Natural killer cell (primary cell): ENCODE data around the gene RAB31. TPM values are rescaled to one million over a fixed set of nuclear protein-coding genes. Genes with fewer than 3 reads are reported as not detected.
"Not testable (repeated sequence)": the region's sequence is repeated elsewhere in the genome, so short reads cannot be mapped to it uniquely, and the experiment has no call there.

Experiments
- ATAC-seq, 3 donors: fragments of 150-1000 bp in 2 of 3; fragments of 200-7000 bp in 1 of 3; cut with Tn5 transposase; 1 replicate in 1 of 3; 2 replicates in 2 of 3; pipeline ENCODE4 v1.10.0; 2021; ENCODE audit warnings: mild to moderate bottlenecking in 2 of 3, moderate library complexity in 2 of 3
- DNase-seq, 2 donors: peaks; one replicate each; pipeline versions ENCODE4 v3.0.0 to v3.0.0-alpha.2; 2013 to 2021; ENCODE audit warnings: mixed read lengths in 1 of 2
- H3K27ac ChIP-seq: one replicate; pipeline ENCODE4 v1.5.1; 2013; ENCODE audit warnings: mild to moderate bottlenecking, low read length
- H3K27me3 ChIP-seq: one replicate; pipeline ENCODE4 v1.6.1; 2013; ENCODE audit warnings: low read length; ENCODE audit not compliant: control insufficient read depth, insufficient read depth
- H3K36me3 ChIP-seq: one replicate; pipeline ENCODE4 v1.6.1; 2013; ENCODE audit warnings: low read length; ENCODE audit not compliant: control insufficient read depth, insufficient read depth
- H3K4me1 ChIP-seq: one replicate; pipeline ENCODE4 v1.6.1; 2013; ENCODE audit warnings: low read length; ENCODE audit not compliant: control insufficient read depth, insufficient read depth
- H3K4me3 ChIP-seq: one replicate; pipeline ENCODE4 v1.5.1; 2013; ENCODE audit warnings: low read length
- H3K9me3 ChIP-seq: one replicate; pipeline ENCODE4 v1.6.1; 2013; ENCODE audit warnings: low read length; ENCODE audit not compliant: control insufficient read depth, insufficient read depth
- H3K27ac Mint-ChIP-seq, 2 donors: one replicate each; pipeline ENCODE4 v1.8.0; 2022; ENCODE audit warnings: mild to moderate bottlenecking in 2 of 2, mixed read lengths in 2 of 2, moderate library complexity in 1 of 2
- H3K27me3 Mint-ChIP-seq, 2 donors: one replicate each; pipeline ENCODE4 v1.8.0; 2022; ENCODE audit warnings: low read depth in 2 of 2, mixed read lengths in 2 of 2
- H3K36me3 Mint-ChIP-seq: one replicate; pipeline ENCODE4 v1.8.0; 2022; ENCODE audit warnings: mixed read lengths
- H3K4me1 Mint-ChIP-seq, 2 donors: one replicate each; pipeline ENCODE4 v1.8.0; 2022; ENCODE audit warnings: mixed read lengths in 2 of 2
- H3K4me3 Mint-ChIP-seq: one replicate; pipeline ENCODE4 v1.8.0; 2022; ENCODE audit warnings: mild to moderate bottlenecking, moderate library complexity, mixed read lengths
- H3K9me3 Mint-ChIP-seq, 2 donors: one replicate each; pipeline ENCODE4 v1.8.0; 2022; ENCODE audit warnings: mixed read lengths in 2 of 2
- CTCF ChIP-seq: fragments of 200-600 bp; IDR thresholded peaks from one replicate; pipeline ENCODE4 v1.8.0; 2022; ENCODE audit warnings: antibody characterized with exemption
- WGBS: methylation state at CpG from one replicate; pipeline ENCODE4 v1.1.7; 2013; ENCODE audit warnings: missing lambda C conversion rate; ENCODE audit not compliant: insufficient coverage; 5-methylcytosine and 5-hydroxymethylcytosine counted together
- intact Hi-C: fragments of 100-400 bp; cut with micrococcal nuclease; formaldehyde crosslinking; loops from one replicate; pipeline ENCODE4 v1.14.2; 2022
- total RNA-seq, 4 donors: library from RNA; stranded (reverse); fragments of 120-200 nt in 1 of 4; gene quantifications; one replicate each; pipeline versions ENCODE4 v1.2.3 to v1.2.4, GENCODE V29; 2013 to 2022

RAB31 gene
- total RNA-seq, 3 donors from 2014 or later (not counting 1 experiment from before 2014, with no cell fraction given), result 5.3 to 26.1 (median 9.9) TPM

- TF ChIP-seq CTCF, result no peak
- Mint-ChIP-seq H3K27ac (no peak overlapping the region), H3K4me1 (no peaks in the 10 kb centered on the region), H3K4me3 (no peak overlapping the region), H3K9me3 (no peaks in the 10 kb centered on the region), H3K27me3 (peaks cover 5 to 10% of the 10 kb centered on the region in 2 donors), H3K36me3 (no peaks in the 10 kb centered on the region)
- Histone ChIP-seq H3K4me3 (no peak overlapping the region), H3K27me3 (no peaks in the 10 kb centered on the region), H3K36me3 (no peaks in the 10 kb centered on the region), H3K27ac (no peak overlapping the region), H3K4me1 (no peaks in the 10 kb centered on the region), H3K9me3 (no peaks in the 10 kb centered on the region)
- DNase-seq (no peak), ATAC-seq (peak in 1 of 3 donors; percentile 55)
- WGBS, result no CpG with 5 or more reads among the region's 3 CpGs
- intact Hi-C loops, result no loop called here
Measured at GRCh38 chr18:9856092-9856491, 148.0 kb downstream of the RAB31 start.

- H3K27me3 Mint-ChIP-seq, H3K4me3 ChIP-seq, intact Hi-C loops, H3K4me1 ChIP-seq, ATAC-seq, H3K36me3 ChIP-seq, H3K27ac ChIP-seq, DNase-seq, H3K27me3 ChIP-seq, H3K9me3 ChIP-seq, H3K4me1 Mint-ChIP-seq, H3K4me3 Mint-ChIP-seq, H3K27ac Mint-ChIP-seq, H3K9me3 Mint-ChIP-seq, H3K36me3 Mint-ChIP-seq: not testable (repeated sequence)
- WGBS, result 88% methylated on average over 3 of the region's 4 CpGs
Measured at GRCh38 chr18:9857479-9857998, 149.4 kb downstream of the RAB31 start.

- H3K27ac ChIP-seq, result no peak overlapping the region
- no peaks in the 10 kb centered on the region for H3K4me1 ChIP-seq
- H3K27me3 ChIP-seq, result no peaks in the 10 kb centered on the region
- Mint-ChIP-seq H3K4me1 (no peaks in the 10 kb centered on the region), H3K36me3 (no peaks in the 10 kb centered on the region), H3K27me3 (peaks cover 5 to 10% of the 10 kb centered on the region in 2 donors), H3K27ac (no peak overlapping the region), H3K4me3 (no peak overlapping the region), H3K9me3 (no peaks in the 10 kb centered on the region)
- intact Hi-C loops, result no loop called here
- DNase-seq, result no peak
- no peak for ATAC-seq
- H3K4me3 ChIP-seq, result no peak overlapping the region
- H3K9me3 ChIP-seq, result no peaks in the 10 kb centered on the region
- WGBS, result 97% methylated on average over 5 of the region's 5 CpGs
- no peak for TF ChIP-seq CTCF
- no peaks in the 10 kb centered on the region for H3K36me3 ChIP-seq
Measured at GRCh38 chr18:9858642-9859041, 150.5 kb downstream of the RAB31 start.

GRCh38 chr18:9859232-9859631 lies 151.1 kb downstream of the RAB31 start:
- Histone ChIP-seq H3K27me3 (no peaks in the 10 kb centered on the region), H3K9me3 (no peaks in the 10 kb centered on the region), H3K36me3 (no peaks in the 10 kb centered on the region), H3K27ac (no peak overlapping the region), H3K4me1 (no peaks in the 10 kb centered on the region), H3K4me3 (no peak overlapping the region)
- ATAC-seq, result no peak
- no peak for DNase-seq
- intact Hi-C loops, result no loop called here
- H3K36me3 Mint-ChIP-seq, result no peaks in the 10 kb centered on the region
- H3K4me3 Mint-ChIP-seq, result no peak overlapping the region
- 36% methylated on average over 6 of the region's 7 CpGs for WGBS
- no peaks in the 10 kb centered on the region for H3K9me3 Mint-ChIP-seq
- no peak for TF ChIP-seq CTCF
- H3K27ac Mint-ChIP-seq, result no peak overlapping the region
- H3K27me3 Mint-ChIP-seq, result peaks cover 4 to 10% of the 10 kb centered on the region in 2 donors
- no peaks in the 10 kb centered on the region for H3K4me1 Mint-ChIP-seq
